ENCODE results near the gene TMEM158.

The TMEM158 gene

DNA sequence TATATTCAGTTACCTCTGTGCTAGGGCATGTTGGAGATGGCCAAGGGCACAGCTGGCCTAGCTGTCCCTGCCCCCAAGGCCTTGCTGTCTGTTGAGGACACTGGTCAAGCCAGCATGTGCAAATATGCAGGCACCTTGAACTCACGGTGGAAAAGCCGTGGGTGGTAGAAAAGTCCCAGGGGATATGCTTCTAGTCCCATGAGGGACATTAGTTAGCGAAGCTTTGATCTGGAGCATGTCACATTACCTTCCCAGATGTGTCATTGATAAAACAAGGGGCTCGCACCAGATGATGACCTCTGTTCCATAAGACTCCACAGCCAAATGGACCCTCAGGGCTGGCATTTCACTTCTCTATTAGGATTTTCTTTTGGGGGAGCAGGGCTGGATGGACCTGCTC, 14.2 kb upstream of the TMEM158 start:
- TF ChIP-seq, protein P1, sequence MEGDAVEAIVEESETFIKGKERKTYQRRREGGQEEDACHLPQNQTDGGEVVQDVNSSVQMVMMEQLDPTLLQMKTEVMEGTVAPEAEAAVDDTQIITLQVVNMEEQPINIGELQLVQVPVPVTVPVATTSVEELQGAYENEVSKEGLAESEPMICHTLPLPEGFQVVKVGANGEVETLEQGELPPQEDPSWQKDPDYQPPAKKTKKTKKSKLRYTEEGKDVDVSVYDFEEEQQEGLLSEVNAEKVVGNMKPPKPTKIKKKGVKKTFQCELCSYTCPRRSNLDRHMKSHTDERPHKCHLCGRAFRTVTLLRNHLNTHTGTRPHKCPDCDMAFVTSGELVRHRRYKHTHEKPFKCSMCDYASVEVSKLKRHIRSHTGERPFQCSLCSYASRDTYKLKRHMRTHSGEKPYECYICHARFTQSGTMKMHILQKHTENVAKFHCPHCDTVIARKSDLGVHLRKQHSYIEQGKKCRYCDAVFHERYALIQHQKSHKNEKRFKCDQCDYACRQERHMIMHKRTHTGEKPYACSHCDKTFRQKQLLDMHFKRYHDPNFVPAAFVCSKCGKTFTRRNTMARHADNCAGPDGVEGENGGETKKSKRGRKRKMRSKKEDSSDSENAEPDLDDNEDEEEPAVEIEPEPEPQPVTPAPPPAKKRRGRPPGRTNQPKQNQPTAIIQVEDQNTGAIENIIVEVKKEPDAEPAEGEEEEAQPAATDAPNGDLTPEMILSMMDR (IDR thresholded peaks at IDR 0.05; ENCODE audit: unreplicated experiment in 3 of 3), result no peak
- Mint-ChIP-seq H3K27me3 (ENCODE audit: low read depth) (peaks cover 20% of the 10 kb centered on the region), H3K9me3 (peaks cover 6% of the 10 kb centered on the region), H3K36me3 (ENCODE audit: low read depth) (no peaks in the 10 kb centered on the region), H3K4me1 (no peaks in the 10 kb centered on the region), H3K4me3 (no peak overlapping the region), H3K27ac (no peak overlapping the region)

- Mint-ChIP-seq H3K4me3 (no peak overlapping the region), H3K27me3 (ENCODE audit: low read depth) (peaks cover 20% of the 10 kb centered on the region), H3K9me3 (peaks cover 6% of the 10 kb centered on the region), H3K36me3 (ENCODE audit: low read depth) (no peaks in the 10 kb centered on the region), H3K27ac (no peak overlapping the region), H3K4me1 (no peaks in the 10 kb centered on the region)
- TF ChIP-seq, protein P1 (IDR thresholded peaks at IDR 0.05; ENCODE audit: unreplicated experiment in 3 of 3), result no peak
Measured at GRCh38 chr3:45239254-45239653, 13.2 kb upstream of the TMEM158 start.

GRCh38 chr3:45236964-45237363, 10.9 kb upstream of the TMEM158 start:
- H3K4me1 Mint-ChIP-seq, result no peaks in the 10 kb centered on the region

DNA sequence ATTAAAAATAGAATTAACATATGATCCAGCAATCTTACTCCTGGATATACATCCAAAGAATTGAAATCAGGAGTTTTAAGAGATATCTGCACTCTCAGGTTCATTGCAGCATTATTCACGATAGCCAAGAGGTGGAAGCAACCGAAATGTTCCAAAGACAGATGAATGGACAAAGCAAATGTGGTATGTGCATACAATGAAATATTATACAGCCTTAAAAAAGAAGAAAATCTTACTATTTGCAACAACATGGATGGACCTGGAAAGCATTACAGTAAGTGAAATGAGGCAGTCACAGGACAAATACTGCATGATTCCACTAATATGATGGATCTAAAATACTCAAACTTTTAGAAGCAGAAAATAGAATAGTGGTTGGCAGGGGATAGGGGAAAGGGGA, 9.3 kb upstream of the TMEM158 start:
- Mint-ChIP-seq H3K4me1 (no peaks in the 10 kb centered on the region), H3K36me3 (ENCODE audit: low read depth) (no peaks in the 10 kb centered on the region), H3K9me3 (peaks cover 6% of the 10 kb centered on the region), H3K4me3 (no peak overlapping the region), H3K27ac (no peak overlapping the region), H3K27me3 (ENCODE audit: low read depth) (peaks cover 21% of the 10 kb centered on the region)
- TF ChIP-seq, protein P1 (IDR thresholded peaks at IDR 0.05; ENCODE audit: unreplicated experiment in 3 of 3), result no peak

More at GRCh38 chr3:45236964-45237363, 10.9 kb upstream of the TMEM158 start:
- Mint-ChIP-seq H3K9me3 (peaks cover 6% of the 10 kb centered on the region), H3K36me3 (ENCODE audit: low read depth) (no peaks in the 10 kb centered on the region), H3K4me3 (no peak overlapping the region), H3K27me3 (ENCODE audit: low read depth) (peaks cover 19% of the 10 kb centered on the region), H3K27ac (no peak overlapping the region)
- TF ChIP-seq, protein P1 (IDR thresholded peaks at IDR 0.05; ENCODE audit: unreplicated experiment in 3 of 3), result no peak

GRCh38 chr3:45234250-45234649, 8.2 kb upstream of the TMEM158 start:
- Mint-ChIP-seq H3K4me3 (no peak overlapping the region), H3K9me3 (peaks cover 6% of the 10 kb centered on the region), H3K27me3 (ENCODE audit: low read depth) (peaks cover 31% of the 10 kb centered on the region), H3K36me3 (ENCODE audit: low read depth) (no peaks in the 10 kb centered on the region), H3K27ac (no peak overlapping the region), H3K4me1 (no peaks in the 10 kb centered on the region)
- TF ChIP-seq, protein P1 (IDR thresholded peaks at IDR 0.05; ENCODE audit: unreplicated experiment in 3 of 3), result no peak

DNA sequence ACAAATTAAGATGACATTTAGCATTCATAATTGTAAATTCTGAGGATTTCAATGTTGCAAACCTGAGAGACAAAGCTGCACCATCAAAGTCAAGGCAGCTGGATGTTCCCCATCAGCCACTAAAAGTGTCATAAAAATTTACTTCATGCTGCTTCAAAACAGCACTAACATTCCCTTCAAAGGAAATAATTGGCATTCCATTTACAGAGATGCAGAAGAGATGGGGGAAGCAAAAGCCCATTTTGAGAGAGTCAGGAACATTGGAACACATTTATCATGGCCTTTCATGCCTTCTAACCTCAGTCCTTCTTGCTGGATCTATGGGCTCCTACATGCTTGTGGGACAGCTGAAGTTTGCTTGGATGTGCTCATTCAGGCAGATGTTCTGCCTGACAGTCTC, 6.4 kb upstream of the TMEM158 start:
- Mint-ChIP-seq H3K9me3 (peaks cover 6% of the 10 kb centered on the region), H3K27me3 (ENCODE audit: low read depth) (peaks cover 46% of the 10 kb centered on the region), H3K36me3 (ENCODE audit: low read depth) (no peaks in the 10 kb centered on the region), H3K4me3 (no peak overlapping the region), H3K4me1 (peaks cover 4% of the 10 kb centered on the region), H3K27ac (peak overlapping the region in 2 of 3 experiments; percentile 9 to 65)
- TF ChIP-seq, protein P1 (IDR thresholded peaks at IDR 0.05; ENCODE audit: unreplicated experiment in 3 of 3), result no peak

Data from nephron (organoid).